ENCODE measurements around the gene BEGAIN. TPM values are rescaled to one million over a fixed set of nuclear protein-coding genes. Genes with fewer than 3 reads are reported as not detected.

BEGAIN gene, protein sequence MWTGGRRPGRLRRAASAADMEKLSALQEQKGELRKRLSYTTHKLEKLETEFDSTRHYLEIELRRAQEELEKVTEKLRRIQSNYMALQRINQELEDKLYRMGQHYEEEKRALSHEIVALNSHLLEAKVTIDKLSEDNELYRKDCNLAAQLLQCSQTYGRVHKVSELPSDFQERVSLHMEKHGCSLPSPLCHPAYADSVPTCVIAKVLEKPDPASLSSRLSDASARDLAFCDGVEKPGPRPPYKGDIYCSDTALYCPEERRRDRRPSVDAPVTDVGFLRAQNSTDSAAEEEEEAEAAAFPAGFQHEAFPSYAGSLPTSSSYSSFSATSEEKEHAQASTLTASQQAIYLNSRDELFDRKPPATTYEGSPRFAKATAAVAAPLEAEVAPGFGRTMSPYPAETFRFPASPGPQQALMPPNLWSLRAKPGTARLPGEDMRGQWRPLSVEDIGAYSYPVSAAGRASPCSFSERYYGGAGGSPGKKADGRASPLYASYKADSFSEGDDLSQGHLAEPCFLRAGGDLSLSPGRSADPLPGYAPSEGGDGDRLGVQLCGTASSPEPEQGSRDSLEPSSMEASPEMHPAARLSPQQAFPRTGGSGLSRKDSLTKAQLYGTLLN
- total RNA-seq, result 1 to 10 TPM; 2.5 to 5.1 TPM

DNA sequence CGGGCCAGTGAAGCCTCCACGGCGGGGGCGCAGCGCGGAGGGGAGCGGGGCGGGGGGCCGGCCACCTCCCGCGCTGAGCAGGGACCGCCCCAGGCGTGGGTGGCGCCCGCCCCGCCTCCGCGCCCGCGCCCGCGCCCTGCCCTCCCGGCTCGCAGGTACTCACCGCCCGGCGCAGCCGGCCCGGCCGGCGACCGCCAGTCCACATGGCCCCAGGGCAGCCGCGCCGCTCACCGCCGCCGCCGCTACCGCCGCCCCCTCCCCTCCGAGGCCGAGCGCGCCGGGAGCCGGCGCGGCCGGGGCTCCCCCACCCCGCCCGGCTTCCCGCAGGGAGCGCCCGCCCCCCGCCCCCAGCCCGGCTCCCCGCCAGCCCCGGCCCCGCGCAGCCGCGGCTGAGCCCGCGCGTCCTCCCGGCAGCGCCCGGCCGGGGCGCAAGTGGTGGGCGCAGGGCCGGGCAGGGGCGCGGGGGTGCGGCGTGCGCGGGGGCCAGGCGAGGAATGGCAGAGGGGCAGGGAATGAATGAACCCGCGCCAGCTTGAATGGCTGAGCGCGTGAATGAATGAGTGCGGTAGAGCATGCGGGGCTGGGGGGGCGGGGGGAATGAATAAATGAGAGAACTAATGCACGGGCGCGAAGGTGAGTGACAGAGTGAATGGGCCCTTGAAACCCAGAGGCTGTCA, at the start of gene BEGAIN:
TSS of gene BEGAIN (minus strand) at position 332 of the 677 bp plus-strand sequence. CDS start at position 205, 127 bp downstream.
- intact Hi-C loops (cut with DNase I), result no loop called here
- 3% methylated on average over 17 of the region's 90 CpGs for WGBS
- no peaks in the 10 kb centered on the region for H3K27me3 ChIP-seq (replicated peaks; ENCODE audit: insufficient read depth)

DNA sequence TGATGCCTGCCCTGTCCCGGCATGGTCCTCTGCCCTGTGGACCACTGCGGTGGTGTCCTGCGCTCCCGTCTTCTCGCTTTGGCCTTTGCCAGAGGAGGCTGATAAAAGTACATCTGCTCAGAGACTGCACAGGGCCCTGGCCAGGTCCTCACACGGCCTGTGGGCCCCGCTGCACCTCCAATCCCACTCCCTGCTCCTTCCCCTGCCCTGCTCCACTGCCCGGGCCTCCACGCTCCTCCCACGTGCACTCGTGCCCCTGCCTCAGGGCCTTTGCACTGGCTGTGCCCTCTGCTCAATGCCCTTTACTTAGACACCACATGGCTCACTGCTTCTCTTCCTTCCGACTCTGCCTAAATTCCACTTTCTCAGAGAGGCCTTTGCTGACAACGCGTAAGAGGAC, 49.3 kb upstream of the BEGAIN start:
- intact Hi-C loops (cut with DNase I), result no loop called here
- no peak overlapping the region for H3K27ac ChIP-seq
- no peaks in the 10 kb centered on the region for H3K36me3 ChIP-seq
- 95% methylated on average over 14 of the region's 14 CpGs for WGBS
- DNase-seq (ENCODE audit: low spot score), result no peak
- TF ChIP-seq POLR2A (IDR thresholded peaks at IDR 0.05) (no peak), POLR2AphosphoS5 (IDR thresholded peaks at IDR 0.05) (no peak)
- TF ChIP-seq, protein P1, sequence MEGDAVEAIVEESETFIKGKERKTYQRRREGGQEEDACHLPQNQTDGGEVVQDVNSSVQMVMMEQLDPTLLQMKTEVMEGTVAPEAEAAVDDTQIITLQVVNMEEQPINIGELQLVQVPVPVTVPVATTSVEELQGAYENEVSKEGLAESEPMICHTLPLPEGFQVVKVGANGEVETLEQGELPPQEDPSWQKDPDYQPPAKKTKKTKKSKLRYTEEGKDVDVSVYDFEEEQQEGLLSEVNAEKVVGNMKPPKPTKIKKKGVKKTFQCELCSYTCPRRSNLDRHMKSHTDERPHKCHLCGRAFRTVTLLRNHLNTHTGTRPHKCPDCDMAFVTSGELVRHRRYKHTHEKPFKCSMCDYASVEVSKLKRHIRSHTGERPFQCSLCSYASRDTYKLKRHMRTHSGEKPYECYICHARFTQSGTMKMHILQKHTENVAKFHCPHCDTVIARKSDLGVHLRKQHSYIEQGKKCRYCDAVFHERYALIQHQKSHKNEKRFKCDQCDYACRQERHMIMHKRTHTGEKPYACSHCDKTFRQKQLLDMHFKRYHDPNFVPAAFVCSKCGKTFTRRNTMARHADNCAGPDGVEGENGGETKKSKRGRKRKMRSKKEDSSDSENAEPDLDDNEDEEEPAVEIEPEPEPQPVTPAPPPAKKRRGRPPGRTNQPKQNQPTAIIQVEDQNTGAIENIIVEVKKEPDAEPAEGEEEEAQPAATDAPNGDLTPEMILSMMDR (IDR thresholded peaks at IDR 0.05), result no peak
- no peaks in the 10 kb centered on the region for H3K27me3 ChIP-seq (replicated peaks; ENCODE audit: insufficient read depth)
- no peaks in the 10 kb centered on the region for H3K9me3 ChIP-seq
- no peaks in the 10 kb centered on the region for H3K4me1 ChIP-seq (replicated peaks)
- no peak overlapping the region for H3K4me3 ChIP-seq

More for the DNA sequence above, at the start of gene BEGAIN:
- peak within 1 kb of the TSS; percentile 40 to 50 for H3K4me3 ChIP-seq
- no peak for TF ChIP-seq POLR2AphosphoS5 (IDR thresholded peaks at IDR 0.05)
- no peak for TF ChIP-seq POLR2A (IDR thresholded peaks at IDR 0.05)
- TF ChIP-seq, protein P1 (IDR thresholded peaks at IDR 0.05), result no peak
- no peak within 1 kb of the TSS for H3K27ac ChIP-seq
- no peak for DNase-seq (ENCODE audit: low spot score)
- H3K9me3 ChIP-seq, result no peaks in the 10 kb centered on the region
- no peaks in the 10 kb centered on the region for H3K4me1 ChIP-seq (replicated peaks)
- no peaks in the 10 kb centered on the region for H3K36me3 ChIP-seq

DNA sequence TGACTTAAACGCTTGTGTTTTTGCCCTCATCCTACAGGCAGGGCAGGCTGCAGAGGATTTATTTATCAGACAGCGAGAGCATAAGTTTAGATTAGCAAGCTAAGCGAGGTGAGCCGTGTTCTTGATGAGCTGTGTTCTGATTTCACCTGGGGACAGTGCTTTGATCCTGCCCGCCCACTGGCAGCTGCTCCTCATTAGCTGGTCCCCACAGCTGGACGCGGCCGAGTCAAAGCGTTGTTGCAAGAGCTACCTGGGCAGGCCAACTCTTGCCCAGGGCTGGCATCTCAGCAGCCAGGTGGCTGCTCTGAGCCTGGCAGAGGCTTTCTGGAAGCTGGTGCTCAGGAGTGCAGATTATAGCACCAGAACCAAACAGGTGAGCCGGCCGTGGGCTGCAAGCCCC, 46.8 kb upstream of the BEGAIN start:
- TF ChIP-seq POLR2A (IDR thresholded peaks at IDR 0.05) (no peak), POLR2AphosphoS5 (IDR thresholded peaks at IDR 0.05) (no peak)
- TF ChIP-seq, protein P1 (IDR thresholded peaks at IDR 0.05), result no peak
- 47% methylated on average over 11 of the region's 11 CpGs for WGBS
- DNase-seq (ENCODE audit: low spot score), result no peak
- Histone ChIP-seq H3K27ac (no peak overlapping the region), H3K4me1 (replicated peaks) (no peaks in the 10 kb centered on the region), H3K9me3 (no peaks in the 10 kb centered on the region), H3K4me3 (no peak overlapping the region), H3K27me3 (replicated peaks; ENCODE audit: insufficient read depth) (no peaks in the 10 kb centered on the region), H3K36me3 (no peaks in the 10 kb centered on the region)
- intact Hi-C loops (cut with DNase I), result no loop called here

DNA sequence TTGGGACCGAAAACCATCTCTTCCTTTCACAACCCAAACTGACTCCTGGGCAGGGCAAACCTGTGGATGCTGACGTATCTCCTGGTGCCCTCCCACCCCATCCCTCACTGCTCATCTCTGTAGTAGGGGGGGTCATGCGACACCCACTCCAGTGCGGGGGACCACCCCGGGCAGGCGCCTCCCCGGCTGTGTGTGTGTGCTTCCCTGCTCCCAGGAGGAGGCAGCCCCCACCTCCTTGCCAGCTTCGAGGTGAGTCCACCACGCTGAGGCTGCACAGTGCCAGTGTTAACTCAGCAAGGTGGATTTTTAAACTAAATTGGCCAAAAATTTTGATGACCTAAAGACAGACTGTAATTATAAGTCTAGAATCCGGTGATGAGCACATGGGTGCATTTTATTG, 46.2 kb upstream of the BEGAIN start:
- TF ChIP-seq POLR2AphosphoS5 (IDR thresholded peaks at IDR 0.05), result no peak
- TF ChIP-seq, protein P1 (IDR thresholded peaks at IDR 0.05), result no peak
- TF ChIP-seq POLR2A (IDR thresholded peaks at IDR 0.05), result no peak

More for the DNA sequence above, 46.2 kb upstream of the BEGAIN start:
- no peaks in the 10 kb centered on the region for H3K4me1 ChIP-seq (replicated peaks)
- no peaks in the 10 kb centered on the region for H3K36me3 ChIP-seq
- intact Hi-C loops (cut with DNase I), result no loop called here
- no peak for DNase-seq (ENCODE audit: low spot score)
- no peak overlapping the region for H3K4me3 ChIP-seq
- H3K27ac ChIP-seq, result no peak overlapping the region
- no peaks in the 10 kb centered on the region for H3K9me3 ChIP-seq
- no peaks in the 10 kb centered on the region for H3K27me3 ChIP-seq (replicated peaks; ENCODE audit: insufficient read depth)
- WGBS, result 76% methylated on average over 10 of the region's 10 CpGs

All from prostate gland (tissue), 2 donors.